HG03039 (cell line): ENCODE results near the gene MRPL32.
A peak's percentile ranks its signal among the peaks of the same experiment; 100 is the strongest.
"Not testable (repeated sequence)": the region's sequence is repeated elsewhere in the genome, so short reads cannot be mapped to it uniquely, and the experiment has no call there.

Source experiments
- ATAC-seq: cut with Tn5 transposase; IDR thresholded peaks from one replicate; pipeline ENCODE4 v1.9.1; 2021; ENCODE audit warnings: mild to moderate bottlenecking, moderate library complexity; ENCODE audit not compliant: unreplicated experiment

The MRPL32 gene

GRCh38 chr7:42931834-42932651 lies at the start of gene MRPL32, which contains the start of gene PSMA2:
Gene MRPL32, plus strand, starts transcription at chr7:42932376. Its CDS starts 11 bp downstream, at chr7:42932387.
Gene PSMA2, minus strand, starts transcription at chr7:42932174. Its CDS starts 16 bp downstream, at chr7:42932158.
- peak; percentile 100 for ATAC-seq

GRCh38 chr7:42883950-42884349 lies 48.2 kb upstream of the MRPL32 start:
- ATAC-seq, result no peak

- not testable (repeated sequence) for ATAC-seq
Measured at GRCh38 chr7:42885183-42885582, 47.0 kb upstream of the MRPL32 start.

- ATAC-seq, result no peak
Measured at GRCh38 chr7:42886129-42886528, 46.0 kb upstream of the MRPL32 start.

- ATAC-seq, result no peak
Measured at GRCh38 chr7:42886893-42887505, 45.2 kb upstream of the MRPL32 start.

- no peak for ATAC-seq
Measured at GRCh38 chr7:42893346-42894240, 38.6 kb upstream of the MRPL32 start.

- ATAC-seq, result no peak
Measured at GRCh38 chr7:42900842-42901241, 31.3 kb upstream of the MRPL32 start.

- no peak for ATAC-seq
Measured at GRCh38 chr7:42902331-42902730, 29.8 kb upstream of the MRPL32 start.

GRCh38 chr7:42906181-42906580 lies 26.0 kb upstream of the MRPL32 start:
- ATAC-seq, result no peak

- no peak for ATAC-seq
Measured at GRCh38 chr7:42907316-42907715, 24.9 kb upstream of the MRPL32 start.

GRCh38 chr7:42910306-42910705 lies 21.9 kb upstream of the MRPL32 start:
- no peak for ATAC-seq

GRCh38 chr7:42911454-42912447 lies 20.4 kb upstream of the MRPL32 start, which contains the start of gene C7orf25:
Gene C7orf25, minus strand, starts transcription at chr7:42912070. Its CDS starts 1,170 bp downstream, at chr7:42910900.
- peak; percentile 93 for ATAC-seq

- no peak for ATAC-seq
Measured at GRCh38 chr7:42913591-42913990, 18.6 kb upstream of the MRPL32 start.

GRCh38 chr7:42914009-42914408 lies 18.2 kb upstream of the MRPL32 start:
- no peak for ATAC-seq

- no peak for ATAC-seq
Measured at GRCh38 chr7:42914421-42915045, 17.6 kb upstream of the MRPL32 start.

- ATAC-seq, result no peak
Measured at GRCh38 chr7:42915356-42915755, 16.8 kb upstream of the MRPL32 start.

GRCh38 chr7:42922017-42922753 lies 10.0 kb upstream of the MRPL32 start:
- ATAC-seq, result no peak

- no peak for ATAC-seq
Measured at GRCh38 chr7:42924223-42924838, 7.8 kb upstream of the MRPL32 start.
